Measurements from ENCODE around the gene XRRA1.

- TF ChIP-seq CTCF (IDR thresholded peaks at IDR 0.05) (no peak), POLR2A (IDR thresholded peaks at IDR 0.05) (no peak)
Observed at GRCh38 chr11:74860743-74861142, 88.1 kb downstream of the XRRA1 start.

Data from uterus (tissue), 2 donors.